CD4-positive, alpha-beta T cell treated with Interleukin-2 at 100 ng/mL for 4 hours (primary cell): ENCODE data around the gene DPF1.

Source experiments
- DNase-seq: peaks from one replicate; pipeline ENCODE4 v3.0.0-alpha.2; 2020; ENCODE audit warnings: low spot score

The DPF1 gene

DNA sequence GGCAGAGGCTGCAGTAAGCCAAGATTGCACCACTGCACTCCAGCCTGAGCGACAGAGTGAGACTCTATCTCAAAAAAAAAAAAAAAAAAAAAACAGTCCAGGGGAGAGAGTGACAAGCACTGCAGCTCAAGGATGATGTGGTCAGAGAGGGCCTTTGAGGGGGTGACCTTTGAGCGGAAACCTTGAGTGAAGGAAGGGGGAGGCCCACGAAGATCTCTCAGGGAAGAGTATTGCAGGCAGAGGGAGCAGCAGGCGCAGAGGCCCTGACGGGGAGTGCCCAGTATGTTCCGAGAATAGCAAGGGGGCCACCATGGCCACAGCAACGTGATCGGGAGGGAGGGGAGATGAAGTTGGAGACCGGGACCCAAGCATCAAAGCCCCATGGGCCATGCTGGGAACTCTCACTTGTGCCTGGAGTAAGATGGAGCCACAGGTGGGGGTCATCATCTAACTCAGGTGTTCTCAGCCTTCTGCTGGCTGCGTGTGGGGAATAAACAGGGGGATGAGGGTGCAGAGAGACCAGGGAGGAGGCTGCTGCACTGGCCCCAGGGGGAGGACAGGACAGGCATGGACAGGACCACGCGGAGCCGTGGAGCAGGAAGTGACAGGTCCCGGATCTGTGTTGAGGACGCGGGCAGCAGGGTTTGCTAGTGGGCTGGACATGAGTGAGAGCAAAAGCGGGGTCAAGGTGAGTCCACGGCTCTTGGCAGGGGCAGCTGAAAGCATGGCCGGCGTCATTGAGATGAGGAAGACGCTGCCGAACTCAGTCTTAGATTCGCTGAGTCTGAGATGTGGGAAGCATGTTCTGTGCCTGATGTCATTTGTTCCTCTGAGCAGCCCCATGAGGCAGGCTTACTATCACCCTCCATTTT lies 60.4 kb downstream of the DPF1 start:
- DNase-seq: no peak

DNA sequence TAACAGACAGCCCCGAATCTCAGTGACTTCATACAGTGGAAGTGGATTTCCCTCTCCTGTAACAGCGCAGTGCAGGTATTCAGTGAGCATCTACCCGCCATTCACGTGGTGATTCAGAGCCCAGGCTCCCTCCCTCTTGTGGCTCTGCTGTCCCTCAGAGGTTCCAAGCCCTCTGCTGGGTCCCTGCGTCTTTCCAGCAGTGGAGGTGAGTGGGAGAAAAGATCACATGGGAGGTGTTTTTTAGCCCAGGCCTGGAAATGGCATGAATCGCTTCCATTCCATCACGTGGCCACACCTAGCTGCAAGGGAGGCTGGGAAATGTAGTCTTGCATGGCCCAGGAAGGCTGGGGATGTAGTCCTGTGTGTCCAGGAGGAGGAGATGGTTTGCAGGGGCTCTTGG lies 61.4 kb downstream of the DPF1 start:
- DNase-seq: no peak

DNA sequence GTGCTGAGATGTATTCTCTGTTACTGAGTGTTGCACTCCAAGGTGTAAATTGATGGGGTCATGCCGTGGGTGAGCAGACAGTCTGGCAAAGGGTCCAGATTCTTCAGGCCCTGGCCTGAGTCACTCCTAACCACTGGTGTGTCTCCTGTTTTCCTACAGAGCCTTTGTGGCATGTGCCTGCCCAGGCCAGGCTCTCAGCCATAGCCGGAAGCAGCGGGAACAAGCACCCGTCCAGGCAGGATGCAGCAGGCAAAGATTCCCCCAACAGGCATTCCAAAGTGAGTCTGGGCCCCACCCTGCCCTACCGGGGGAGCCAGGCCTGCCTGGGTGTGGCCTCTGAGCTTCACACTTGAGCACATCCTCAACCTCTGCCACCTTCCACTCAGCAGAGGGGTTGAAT lies 61.9 kb downstream of the DPF1 start:
- DNase-seq: no peak
